HL-60 (cell line): ENCODE measurements around the gene PARN.

Experiments
- DNase-seq, 2 experiments: peaks; one replicate each; pipeline ENCODE4 v3.0.0-alpha.2; 2010 to 2020; ENCODE audit warnings: low read depth in 1 of 2, low spot score in 1 of 2
- H3K27ac ChIP-seq: fragments of 250-450 bp; sonication (Bioruptor Pico); replicated peaks from 2 replicates; pipeline ENCODE4 v1.5.1; 2020; ENCODE audit warnings: mild to moderate bottlenecking, moderate library complexity
- H3K27me3 ChIP-seq: fragments of 250-450 bp; sonication (Bioruptor Pico); 2 replicates; pipeline ENCODE4 v1.5.1; 2021; ENCODE audit warnings: mild to moderate bottlenecking, moderate library complexity; ENCODE audit not compliant: insufficient read depth, poor library complexity, severe bottlenecking
- H3K4me3 ChIP-seq: replicated peaks from 2 replicates; pipeline ENCODE4 v1.5.1; 2011; ENCODE audit warnings: mild to moderate bottlenecking, control low read depth, low read length; ENCODE audit not compliant: insufficient read depth
- CTCF ChIP-seq: IDR thresholded peaks from one replicate; pipeline ENCODE4 v1.5.1; 2011; ENCODE audit warnings: low read length, control low read depth, inconsistent platforms; ENCODE audit not compliant: insufficient read depth
- GABPA ChIP-seq: IDR thresholded peaks from 2 replicates; pipeline ENCODE4 v1.6.1; 2012; ENCODE audit warnings: low read depth
- POLR2AphosphoS5 ChIP-seq: IDR thresholded peaks from 2 replicates; pipeline ENCODE4 v1.6.1; 2012; ENCODE audit warnings: low read depth
- REST ChIP-seq: IDR thresholded peaks from 2 replicates; pipeline ENCODE4 v1.6.1; 2012; ENCODE audit warnings: low read depth; ENCODE audit not compliant: insufficient replicate concordance
- SPI1 ChIP-seq: IDR thresholded peaks from 2 replicates; pipeline ENCODE4 v1.6.1; 2012; ENCODE audit warnings: low read depth, mild to moderate bottlenecking, borderline replicate concordance

PARN gene

DNA sequence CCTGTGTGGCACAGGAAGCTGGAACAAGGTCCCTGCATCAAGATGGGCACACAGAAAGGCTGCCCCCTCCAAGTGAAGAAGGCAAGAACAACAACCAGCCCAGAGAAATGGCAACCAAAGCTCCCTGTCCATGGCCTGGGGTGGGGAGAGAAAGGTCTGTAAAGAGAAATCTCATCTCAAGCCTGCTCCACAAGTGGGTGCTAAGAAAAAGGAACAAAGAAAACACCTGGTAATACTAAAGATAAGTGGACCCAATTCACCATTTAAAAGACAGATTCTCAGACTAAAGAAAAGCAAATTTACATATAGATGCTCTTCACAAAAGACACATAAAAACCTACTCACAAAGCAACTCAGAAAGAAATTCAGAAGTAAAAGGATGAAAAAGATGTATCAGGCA, 107.4 kb downstream of the PARN start:
- Histone ChIP-seq H3K27ac (no peak overlapping the region), H3K4me3 (no peak overlapping the region), H3K27me3 (no peaks in the 10 kb centered on the region)
- no peak for TF ChIP-seq GABPA
- no peak for TF ChIP-seq CTCF
- TF ChIP-seq REST, result no peak
- no peak for TF ChIP-seq SPI1
- TF ChIP-seq POLR2AphosphoS5, result no peak
- DNase-seq, result no peak

GRCh38 chr16:14520753-14521152, 109.3 kb downstream of the PARN start:
- Histone ChIP-seq H3K27me3 (no peaks in the 10 kb centered on the region), H3K27ac (no peak overlapping the region), H3K4me3 (no peak overlapping the region)
- DNase-seq, result no peak
- TF ChIP-seq POLR2AphosphoS5, result no peak
- TF ChIP-seq CTCF, result no peak
- TF ChIP-seq GABPA, result no peak
- no peak for TF ChIP-seq REST

DNA sequence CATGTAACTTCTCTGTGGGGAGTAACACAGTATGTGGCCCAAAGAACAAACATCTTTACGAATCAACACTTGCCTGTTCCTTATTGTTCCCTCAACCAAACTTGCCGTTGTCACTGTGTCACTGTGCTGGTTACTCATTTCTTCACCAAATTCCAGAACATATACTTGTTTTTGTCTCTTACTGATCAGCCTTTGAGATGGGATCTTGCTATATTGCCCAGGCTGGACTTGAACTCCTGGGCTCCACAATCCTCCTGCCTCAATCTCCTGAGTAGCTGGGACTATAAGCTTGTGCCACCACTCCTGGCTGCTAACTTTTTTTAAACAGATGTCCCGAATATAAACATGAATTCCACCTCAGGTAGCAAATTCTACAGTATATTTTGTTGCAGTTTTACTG, 115.1 kb downstream of the PARN start:
- no peak for DNase-seq
- H3K27ac ChIP-seq, result no peak overlapping the region
- no peak overlapping the region for H3K4me3 ChIP-seq
- no peaks in the 10 kb centered on the region for H3K27me3 ChIP-seq
- TF ChIP-seq POLR2AphosphoS5, result no peak
- TF ChIP-seq SPI1, result no peak
- no peak for TF ChIP-seq REST
- TF ChIP-seq CTCF, result no peak
- no peak for TF ChIP-seq GABPA
